SK-N-MC (cell line): ENCODE measurements around the gene MRPS34.

Source experiments
- EZH2 ChIP-seq: fragments of 200-600 bp; sonication (generic); IDR thresholded peaks from one replicate; pipeline ENCODE4 v1.6.1; 2017; ENCODE audit warnings: antibody characterized with exemption
- POLR2AphosphoS5 ChIP-seq: IDR thresholded peaks from 2 replicates; pipeline ENCODE4 v1.6.1; 2012; ENCODE audit warnings: mild to moderate bottlenecking, low read depth, low read length, borderline replicate concordance

GRCh38 chr16:1820096-1820945 is 47.4 kb upstream of the MRPS34 start:
- TF ChIP-seq EZH2, result no peak
- TF ChIP-seq POLR2AphosphoS5, result no peak
